Renal pelvis (tissue), 12 donors: ENCODE results near the gene CCDC33. TPM values are rescaled to one million over a fixed set of nuclear protein-coding genes. Genes with fewer than 3 reads are reported as not detected.

Experiments used
- DNase-seq: peaks from one replicate; pipeline ENCODE4 v3.0.0-alpha.2; 2013
- long read RNA-seq, 16 experiments: transcript quantifications; one replicate each; lab custom pipeline, GENCODE V29; 2026
- polyA plus RNA-seq, 3 donors: library from polyadenylated mRNA; unstranded; fragments of 120-200 nt; gene quantifications; one replicate each; pipeline ENCODE4 v1.2.1, GENCODE V29; 2013; ENCODE audit not compliant: insufficient read length in 3 of 3

Gene CCDC33
- polyA plus RNA-seq: 1 to 10 TPM; 4.7 to 9.1 (median 8.7) TPM
- long read RNA-seq, donor 1: 0 reads
- long read RNA-seq, donor 2: 0 reads
- long read RNA-seq, donor 3: 0 reads
- long read RNA-seq, donor 4, partial matches to known transcripts: 0 of 1 reads
- long read RNA-seq, donor 4, other reads (novel, unspliced or antisense): 0 of 1 reads
- long read RNA-seq, donor 5, partial matches to known transcripts: 0 of 2 reads
- long read RNA-seq, donor 5, other reads (novel, unspliced or antisense): 0 of 2 reads
- long read RNA-seq, donor 6, partial matches to known transcripts: 0 of 1 reads
- long read RNA-seq, donor 6, other reads (novel, unspliced or antisense): 0 of 1 reads
- long read RNA-seq, donor 7: 0 reads
- long read RNA-seq, donor 8: 0 reads
- long read RNA-seq, donor 9: 0 reads
- long read RNA-seq, donor 10: 0 reads
- long read RNA-seq, donor 11: 0 reads
- long read RNA-seq, donor 12, partial matches to known transcripts: 0 of 4 reads
- long read RNA-seq, donor 12, other reads (novel, unspliced or antisense): 0 of 4 reads
- long read RNA-seq, donor 13: 0 reads
- long read RNA-seq, donor 14: 0 reads
- long read RNA-seq, donor 15: 0 reads
- long read RNA-seq, donor 16: 0 reads

- DNase-seq: no peak
Measured at GRCh38 chr15:74235962-74236361, at the start of gene CCDC33. Gene CCDC33, plus strand, starts transcription at chr15:74236326. Its CDS starts 394 bp downstream, at chr15:74236720.

GRCh38 chr15:74188216-74188615 is 47.9 kb upstream of the CCDC33 start:
- no peak for DNase-seq

DNA sequence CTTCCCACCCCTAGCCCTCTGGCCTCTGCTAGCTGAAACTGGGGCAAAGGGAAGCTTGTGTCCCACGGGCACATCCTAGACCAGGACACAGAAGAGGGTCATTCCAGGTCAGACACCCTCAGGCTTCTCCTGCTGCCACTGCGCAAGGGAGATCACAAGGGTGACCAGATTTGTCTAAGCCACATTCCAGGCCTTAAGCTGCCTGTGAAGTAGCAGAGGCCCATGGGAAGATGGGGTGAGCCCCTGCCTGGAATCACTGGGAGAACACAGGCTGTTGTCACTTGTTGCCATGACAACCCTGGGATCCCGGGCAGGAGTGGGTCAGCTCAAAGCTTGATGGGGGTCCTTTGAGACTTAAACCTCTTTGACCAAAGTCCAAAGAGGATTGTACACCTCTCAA is 44.3 kb upstream of the CCDC33 start:
- DNase-seq: no peak

DNA sequence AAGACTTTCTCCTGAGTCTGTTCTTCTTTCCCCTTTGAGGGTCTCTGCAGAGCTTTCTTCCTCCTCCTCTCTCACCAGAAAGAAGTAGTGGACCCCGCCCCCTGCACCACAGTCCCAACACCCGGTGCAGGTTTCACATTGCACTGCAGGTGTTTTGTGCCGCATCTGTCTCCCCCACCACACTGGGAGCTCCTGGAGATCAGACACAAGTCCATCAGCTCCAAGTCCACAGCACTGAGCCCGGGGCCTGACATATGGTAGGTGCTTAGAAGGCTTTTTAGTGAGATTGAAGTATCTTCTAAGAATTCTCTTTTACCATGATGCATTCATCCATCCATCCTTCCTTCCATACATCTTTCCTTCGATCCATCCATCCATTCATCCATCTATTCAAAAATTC is 43.4 kb upstream of the CCDC33 start:
- DNase-seq: no peak

- DNase-seq: no peak
Measured at GRCh38 chr15:74193299-74193718, 42.8 kb upstream of the CCDC33 start.

DNA sequence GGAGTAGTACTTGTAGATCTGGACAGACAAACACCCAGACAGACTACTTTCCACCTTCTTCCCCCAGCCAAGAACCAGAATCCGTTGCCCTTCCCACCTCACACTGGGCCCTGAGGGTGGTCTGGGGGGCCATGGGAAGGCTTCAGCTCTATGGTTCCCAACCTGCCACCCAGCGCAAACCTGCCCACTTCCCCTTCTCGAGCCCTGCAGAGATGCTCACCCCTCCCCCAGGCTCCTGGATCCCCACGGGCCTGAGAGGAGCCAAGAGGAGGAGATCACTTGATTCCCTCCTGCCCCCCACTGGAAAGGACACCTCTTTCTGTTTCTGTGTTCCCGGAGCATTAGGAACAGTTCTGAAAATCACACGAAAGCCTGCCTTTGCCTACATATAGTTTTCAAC is 42.2 kb upstream of the CCDC33 start:
- no peak for DNase-seq

GRCh38 chr15:74194572-74195559 is 41.3 kb upstream of the CCDC33 start:
- DNase-seq: no peak

DNA sequence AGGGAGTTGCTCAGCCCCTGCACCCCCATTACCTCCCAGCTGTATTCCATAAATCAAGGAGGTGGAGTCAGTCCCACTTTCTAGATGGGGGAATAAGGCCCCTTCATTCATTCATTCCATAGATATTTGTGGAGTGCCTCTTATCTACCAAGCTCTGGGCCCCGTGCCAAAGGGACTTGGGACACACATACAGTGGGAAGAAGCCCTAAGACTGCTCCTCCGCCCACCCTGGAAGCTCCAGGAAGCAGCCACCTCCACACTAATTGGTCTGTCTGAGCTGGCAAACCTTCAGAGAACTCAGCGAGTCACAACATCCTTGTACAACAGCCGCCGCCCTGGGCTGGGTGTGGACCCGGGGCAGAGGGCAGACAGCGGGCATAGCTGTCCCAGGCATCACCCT is 40.0 kb upstream of the CCDC33 start:
- DNase-seq: no peak

- no peak for DNase-seq
Measured at GRCh38 chr15:74197176-74197965, 38.8 kb upstream of the CCDC33 start.

- no peak for DNase-seq
Measured at GRCh38 chr15:74199297-74199652, 36.9 kb upstream of the CCDC33 start.

- no peak for DNase-seq
Measured at GRCh38 chr15:74200412-74200815, 35.7 kb upstream of the CCDC33 start.

GRCh38 chr15:74200871-74201419 is 35.2 kb upstream of the CCDC33 start:
- DNase-seq: no peak

- no peak for DNase-seq
Measured at GRCh38 chr15:74201710-74202420, 34.3 kb upstream of the CCDC33 start.

DNA sequence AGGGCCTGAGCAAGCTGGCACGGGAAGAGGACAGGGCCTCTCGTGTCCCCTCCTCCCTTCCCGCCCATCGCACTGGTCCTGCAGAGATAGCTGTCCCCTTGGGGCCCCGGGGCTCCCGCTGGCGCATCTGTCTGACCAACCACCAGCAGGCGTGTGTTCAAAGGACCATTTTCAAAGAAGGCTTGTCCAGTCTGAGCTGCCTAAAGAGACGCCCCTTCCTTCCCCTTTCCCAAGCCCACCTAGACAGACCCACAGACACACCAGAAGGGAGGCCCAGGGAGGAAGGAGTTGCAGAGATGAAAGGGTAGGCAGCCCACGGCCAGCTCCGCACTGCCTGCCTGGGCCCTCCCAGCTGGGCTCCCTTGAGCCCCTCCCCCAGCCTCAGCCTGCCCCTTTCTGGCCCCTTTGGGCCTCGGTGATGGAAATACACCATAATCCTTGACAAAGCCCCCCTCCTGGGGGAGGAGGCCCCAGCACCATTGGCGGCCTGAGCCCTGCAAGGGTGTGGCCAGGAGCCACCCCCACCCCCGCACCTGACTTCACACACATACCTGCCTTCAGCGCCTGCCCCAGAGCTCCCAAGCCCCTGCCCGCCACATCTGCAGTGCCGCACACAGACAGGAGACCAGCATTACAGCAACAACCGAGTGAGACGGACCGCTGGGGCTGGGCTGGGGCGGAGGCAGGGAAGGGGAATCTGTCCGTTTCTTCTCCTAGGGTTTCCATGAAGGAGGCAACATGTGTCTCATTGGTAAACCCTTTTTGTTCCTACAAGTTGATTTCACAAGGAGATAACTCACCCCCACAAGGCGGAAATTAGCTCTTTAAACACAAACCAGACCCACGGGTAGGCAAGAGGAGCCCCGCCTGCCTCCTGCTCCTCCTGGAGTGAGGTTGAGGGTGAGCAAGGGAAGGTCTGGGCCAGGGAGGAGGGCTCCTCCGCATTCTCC is 33.4 kb upstream of the CCDC33 start, which contains the start of gene STRA6:
Gene STRA6 (minus strand): TSS at position 336 of the 950 bp plus-strand sequence. CDS start 520 bp downstream, outside the sequence.
- no peak for DNase-seq

DNA sequence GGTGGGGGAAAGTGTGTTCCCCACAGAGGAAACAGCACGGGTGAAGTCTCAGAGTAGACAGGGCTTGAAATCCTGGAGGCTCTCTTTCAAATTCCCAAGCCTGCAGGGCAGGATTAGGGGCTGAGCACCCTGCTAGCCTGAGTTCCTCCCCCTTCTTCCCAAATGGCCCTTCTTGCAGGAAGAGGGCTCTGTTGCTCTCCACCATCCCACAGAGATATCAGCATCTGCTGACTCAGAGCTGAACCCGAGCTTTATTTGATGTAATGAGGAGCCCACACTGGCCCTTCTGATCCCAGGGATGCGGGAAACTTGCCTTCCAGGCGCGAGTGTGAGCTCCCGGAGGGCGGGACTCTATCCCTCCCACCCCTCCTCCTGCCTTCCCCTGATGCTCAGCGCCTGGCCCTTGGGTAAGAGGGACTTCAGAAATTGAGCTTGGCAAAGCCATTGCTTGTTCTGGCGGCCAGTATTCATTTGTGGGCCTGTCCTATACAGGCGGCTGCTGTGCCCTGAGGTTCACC is 32.2 kb upstream of the CCDC33 start:
- no peak for DNase-seq

GRCh38 chr15:74205582-74205947 is 30.6 kb upstream of the CCDC33 start:
- DNase-seq: no peak

DNA sequence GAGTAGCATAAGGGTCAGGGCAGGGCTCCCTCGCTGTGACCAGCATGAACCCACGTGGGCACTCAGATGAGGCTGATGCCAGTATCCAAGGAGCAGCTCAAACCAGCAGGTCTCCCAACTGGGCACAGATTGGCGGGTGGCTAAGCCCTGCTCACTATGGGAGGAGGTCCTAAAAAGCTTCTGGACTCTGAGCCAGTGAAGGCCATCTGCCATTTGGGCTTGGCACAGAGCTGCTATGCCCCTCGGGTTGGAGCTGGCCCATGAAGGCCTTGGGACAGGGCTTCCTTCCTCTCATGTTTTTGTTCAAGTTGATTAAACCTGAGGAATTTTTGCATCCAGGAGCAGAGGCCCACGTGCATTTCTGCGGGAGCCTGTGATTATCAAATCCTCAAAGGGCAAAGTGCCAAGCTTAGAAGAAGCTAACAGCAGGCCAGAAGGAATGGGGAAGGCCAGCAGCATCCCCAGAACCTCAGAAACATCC is 29.3 kb upstream of the CCDC33 start:
- no peak for DNase-seq

DNA sequence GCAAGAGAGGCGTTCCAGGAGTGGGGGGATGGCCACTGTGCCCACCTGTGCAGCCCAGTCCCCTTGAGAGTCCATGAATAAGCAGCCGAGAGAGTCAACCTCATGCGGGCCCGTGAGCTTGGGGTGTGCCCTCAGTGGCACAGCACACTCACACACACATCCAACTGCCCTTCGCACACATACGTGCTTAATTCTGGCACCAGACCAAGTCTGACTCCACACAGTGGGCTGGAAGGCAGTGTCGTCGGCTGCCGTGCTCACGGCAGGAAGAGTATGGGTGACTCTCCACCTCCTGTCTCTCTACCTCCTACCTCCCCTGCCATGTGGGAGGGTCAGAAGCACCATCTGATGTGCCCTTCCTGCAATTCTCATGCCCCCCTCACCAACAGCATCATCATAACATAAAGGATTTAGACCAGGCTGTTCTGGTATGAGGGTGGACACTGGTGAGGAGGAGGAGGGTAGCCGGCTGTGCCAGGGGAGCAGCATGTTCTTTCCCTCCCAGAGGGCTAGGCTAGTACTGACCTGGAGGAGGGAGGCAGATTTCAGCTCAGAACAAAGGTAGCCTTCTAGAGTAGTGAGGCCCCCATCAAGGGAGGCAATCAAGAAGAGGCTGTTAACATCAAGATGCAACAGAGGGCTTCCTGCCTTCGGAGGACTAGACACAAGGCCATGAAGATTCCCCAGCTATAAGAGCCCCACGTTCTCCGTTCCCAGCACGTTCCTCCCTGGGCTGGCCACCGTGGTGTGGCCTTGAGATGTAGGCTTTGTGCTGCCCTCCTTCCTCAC is 28.3 kb upstream of the CCDC33 start:
- no peak for DNase-seq
